B cell (primary cell): ENCODE data around the gene TDRD9. TPM values are rescaled to one million over a fixed set of nuclear protein-coding genes. Genes with fewer than 3 reads are reported as not detected.

Experiments used
- ATAC-seq: fragments of 200-7000 bp; cut with Tn5 transposase; one replicate; pipeline ENCODE4 v1.10.0; 2021; ENCODE audit warnings: low read depth, mild to moderate bottlenecking, moderate number of reproducible peaks, moderate library complexity
- CTCF ChIA-PET: fragments of 350-600 bp; sonication (Branson Sonifier 250); formaldehyde crosslinking; loops from one replicate; lab custom pipeline; 2021; ENCODE audit warnings: antibody characterized with exemption, inconsistent platforms; lab: Charles Lee
- POLR2A ChIA-PET: fragments of 350-600 bp; sonication (Branson Sonifier 250); formaldehyde crosslinking; loops from one replicate; lab custom pipeline; 2021; ENCODE audit warnings: antibody characterized with exemption; lab: Charles Lee
- DNase-seq: peaks from one replicate; pipeline ENCODE4 v3.0.0; 2013
- H2AFZ ChIP-seq: 2 replicates; pipeline ENCODE4 v1.6.1; 2012; ENCODE audit warnings: mild to moderate bottlenecking, low read depth, low read length; ENCODE audit not compliant: insufficient read depth, poor library complexity, severe bottlenecking
- H3K27ac ChIP-seq, 2 donors: 1 replicate in 1 of 2; 2 replicates in 1 of 2; pipeline ENCODE4 v1.5.1; 2012 to 2013; ENCODE audit warnings: low read length in 2 of 2, mild to moderate bottlenecking in 2 of 2, moderate library complexity in 1 of 2
- H3K27me3 ChIP-seq, 4 experiments: fragments of 200-600 bp in 1 of 4; sonication (generic) in 1 of 4; replicated peaks in 1 of 4; 1 replicate in 2 of 4; 2 replicates in 2 of 4; pipeline versions ENCODE4 v1.6.1 to v1.7.0; 2013 to 2016; ENCODE audit warnings: low read length in 3 of 4, mild to moderate bottlenecking in 2 of 4, mixed read lengths in 1 of 4, moderate library complexity in 1 of 4; ENCODE audit not compliant: insufficient read depth in 4 of 4, control insufficient read depth in 3 of 4; ENCODE audit errors: control extremely low read depth in 1 of 4
- H3K36me3 ChIP-seq, 2 experiments: replicated peaks in 1 of 2; 1 replicate in 1 of 2; 2 replicates in 1 of 2; pipeline versions ENCODE4 v1.6.1 to v1.7.1; 2013; ENCODE audit warnings: low read length in 1 of 2; ENCODE audit not compliant: insufficient read depth in 2 of 2, control insufficient read depth in 1 of 2; ENCODE audit errors: control extremely low read depth in 1 of 2, extremely low read depth in 1 of 2
- H3K4me1 ChIP-seq, 2 donors: fragments of 200-600 bp in 1 of 2; sonication (generic) in 1 of 2; 1 replicate in 1 of 2; 2 replicates in 1 of 2; pipeline versions ENCODE4 v1.5.1 to v1.6.1; 2013 to 2017; ENCODE audit warnings: low read length in 2 of 2; ENCODE audit not compliant: control insufficient read depth in 2 of 2, insufficient read depth in 2 of 2
- H3K4me2 ChIP-seq: replicated peaks from 2 replicates; pipeline ENCODE3; 2012; ENCODE audit warnings: mild to moderate bottlenecking, low read depth, low read length; ENCODE audit not compliant: poor library complexity, severe bottlenecking
- H3K4me3 ChIP-seq, 5 experiments: fragments of 200-600 bp in 1 of 5; sonication (generic) in 1 of 5; 1 replicate in 3 of 5; 2 replicates in 2 of 5; pipeline versions ENCODE4 v1.5.1 to v1.7.0; 2011 to 2016; ENCODE audit warnings: low read length in 4 of 5, mild to moderate bottlenecking in 4 of 5, low read depth in 2 of 5, control low read depth in 1 of 5, moderate library complexity in 1 of 5; ENCODE audit not compliant: insufficient read depth in 1 of 5; ENCODE audit errors: control extremely low read depth in 1 of 5, extremely low read depth in 1 of 5
- H3K79me2 ChIP-seq: fragments of 200-600 bp; sonication (generic); one replicate; pipeline ENCODE4 v1.6.0; 2016; ENCODE audit warnings: low read length; ENCODE audit not compliant: control insufficient read depth, insufficient read depth
- H3K9ac ChIP-seq: fragments of 200-600 bp; sonication (generic); 2 replicates; pipeline ENCODE4 v1.6.1; 2017; ENCODE audit warnings: mild to moderate bottlenecking, low read length, moderate library complexity
- H3K9me3 ChIP-seq, 3 donors: one replicate each; pipeline versions ENCODE4 v1.6.1 to v1.7.1; 2013; ENCODE audit warnings: low read length in 2 of 3; ENCODE audit not compliant: control insufficient read depth in 2 of 3, insufficient read depth in 1 of 3; ENCODE audit errors: control extremely low read depth in 1 of 3
- H4K20me1 ChIP-seq: 2 replicates; pipeline ENCODE4 v1.6.0; 2012; ENCODE audit warnings: mild to moderate bottlenecking, low read length; ENCODE audit not compliant: insufficient read depth, control insufficient read depth, poor library complexity, severe bottlenecking
- H3K27ac Mint-ChIP-seq: one replicate; pipeline ENCODE4 v1.8.0; 2021; ENCODE audit warnings: mixed read lengths
- H3K27me3 Mint-ChIP-seq: one replicate; pipeline ENCODE4 v1.8.0; 2021; ENCODE audit warnings: mixed read lengths
- H3K4me1 Mint-ChIP-seq: one replicate; pipeline ENCODE4 v1.8.0; 2021; ENCODE audit warnings: mixed read lengths
- H3K4me3 Mint-ChIP-seq: one replicate; pipeline ENCODE4 v1.8.0; 2021; ENCODE audit warnings: mixed read lengths
- H3K9me3 Mint-ChIP-seq: one replicate; pipeline ENCODE4 v1.8.0; 2022; ENCODE audit warnings: mixed read lengths; ENCODE audit not compliant: insufficient read depth
- CTCF ChIP-seq: fragments of 200-600 bp; IDR thresholded peaks from one replicate; pipeline ENCODE4 v1.8.0; 2022; ENCODE audit warnings: antibody characterized with exemption, mild to moderate bottlenecking
- EZH2 ChIP-seq: IDR thresholded peaks from 2 replicates; pipeline ENCODE4 v1.6.1; 2012; ENCODE audit warnings: borderline replicate concordance, low read depth, mild to moderate bottlenecking, moderate library complexity, low read length; ENCODE audit not compliant: insufficient read depth, poor library complexity, severe bottlenecking
- WGBS: methylation state at CpG from one replicate; pipeline ENCODE4 v1.1.5; 2013; ENCODE audit warnings: missing lambda C conversion rate; ENCODE audit not compliant: insufficient coverage; 5-methylcytosine and 5-hydroxymethylcytosine counted together
- intact Hi-C: fragments of 100-400 bp; cut with micrococcal nuclease; formaldehyde crosslinking; loops from one replicate; pipeline ENCODE4 v1.10.0; 2022
- polyA plus RNA-seq: library from polyadenylated mRNA; depleted of rRNA; stranded (reverse); fragments of >200 nt; gene quantifications from 2 replicates; pipeline ENCODE4 v1.2.3, GENCODE V29; 2012
- total RNA-seq, 2 donors: library from RNA; stranded (reverse); fragments of 120-200 nt in 1 of 2; gene quantifications; 1 replicate in 1 of 2; 2 replicates in 1 of 2; pipeline versions ENCODE4 v1.2.3 to v1.2.4, GENCODE V29; 2013 to 2022

TDRD9 gene
- total and polyA plus RNA-seq, 2 donors (not counting 1 experiment from before 2014, with no cell fraction given) = 1.1 to 2.4 TPM

DNA sequence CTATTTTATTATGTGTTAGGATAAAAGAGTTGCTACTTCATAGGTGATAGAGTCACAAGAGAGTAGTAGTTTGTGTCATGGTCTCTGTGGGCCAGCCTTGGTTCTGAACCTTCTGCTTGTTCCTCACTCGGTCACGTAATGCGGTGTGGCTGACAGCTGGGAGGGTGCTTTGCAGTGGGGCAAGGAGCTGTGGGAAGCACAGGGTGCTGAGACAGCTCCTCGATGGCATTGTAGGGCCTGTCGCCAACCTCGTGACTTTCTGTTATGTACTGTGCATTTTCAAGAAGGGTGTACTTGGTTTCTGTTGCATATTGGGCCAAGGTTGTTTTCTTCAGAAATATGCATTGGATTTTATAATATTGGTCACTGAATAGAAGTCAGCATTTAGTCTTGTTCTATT lies 75.4 kb downstream of the TDRD9 start:
- Mint-ChIP-seq H3K4me1 (no peaks in the 10 kb centered on the region), H3K4me3 (no peak overlapping the region), H3K27me3 (peaks cover 13% of the 10 kb centered on the region), H3K27ac (no peak overlapping the region), H3K9me3 (no peaks in the 10 kb centered on the region)
- WGBS = 96% methylated on average over 6 of the region's 6 CpGs
- Histone ChIP-seq H3K36me3 (no peaks in the 10 kb centered on the region), H2AFZ (no peak overlapping the region), H4K20me1 (no peaks in the 10 kb centered on the region), H3K79me2 (no peaks in the 10 kb centered on the region), H3K27ac (no peak overlapping the region), H3K4me2 (no peak overlapping the region), H3K4me1 (no peaks in the 10 kb centered on the region), H3K9me3 (no peaks in the 10 kb centered on the region), H3K9ac (no peak overlapping the region), H3K27me3 (no peaks in the 10 kb centered on the region), H3K4me3 (no peak overlapping the region)
- POLR2A ChIA-PET = no interaction called here
- no peak for DNase-seq
- TF ChIP-seq CTCF = no peak
- no peak for TF ChIP-seq EZH2
- intact Hi-C loops = no loop called here
- ATAC-seq = no peak
- CTCF ChIA-PET = interaction anchor here (1.2 kb wide), 1 partner anchor 195 kb away, joined by 3 read pairs; no protein-coding TSS in a partner anchor

DNA sequence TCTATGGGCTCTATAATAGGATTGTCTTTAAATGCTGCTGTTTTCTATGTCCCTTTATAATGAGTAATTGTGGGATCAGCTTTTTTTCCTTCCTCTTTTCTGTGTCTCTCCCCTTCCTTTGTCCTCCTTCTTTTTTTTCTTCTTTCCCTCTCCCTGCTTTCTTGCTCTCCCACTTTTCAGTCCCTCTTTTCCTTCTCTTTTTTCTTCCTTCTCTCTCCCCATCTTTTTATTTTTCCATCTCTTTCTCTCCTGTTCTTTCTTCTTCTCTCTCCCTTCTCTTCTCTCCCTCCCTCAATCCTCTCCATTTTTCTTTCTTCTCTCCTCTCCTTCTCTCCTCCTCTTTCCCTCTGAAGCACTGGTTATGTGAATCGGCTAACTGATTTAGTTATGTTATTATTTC lies 76.6 kb downstream of the TDRD9 start:
- Histone ChIP-seq H3K9me3 (no peaks in the 10 kb centered on the region), H3K27ac (no peak overlapping the region), H3K27me3 (no peaks in the 10 kb centered on the region), H3K9ac (no peak overlapping the region), H3K36me3 (no peaks in the 10 kb centered on the region), H4K20me1 (no peaks in the 10 kb centered on the region), H2AFZ (no peak overlapping the region), H3K4me2 (no peak overlapping the region), H3K79me2 (no peaks in the 10 kb centered on the region), H3K4me3 (no peak overlapping the region), H3K4me1 (no peaks in the 10 kb centered on the region)
- no peak for ATAC-seq
- WGBS = no CpG with 5 or more reads among the region's 1 CpG
- no peaks in the 10 kb centered on the region for H3K4me1 Mint-ChIP-seq
- intact Hi-C loops = no loop called here
- H3K4me3 Mint-ChIP-seq = no peak overlapping the region
- ChIA-PET CTCF (no interaction called here), POLR2A (no interaction called here)
- DNase-seq = no peak
- no peak overlapping the region for H3K27ac Mint-ChIP-seq
- peaks cover 9% of the 10 kb centered on the region for H3K27me3 Mint-ChIP-seq
- no peak for TF ChIP-seq CTCF
- TF ChIP-seq EZH2 = no peak
- H3K9me3 Mint-ChIP-seq = no peaks in the 10 kb centered on the region
